Heart right ventricle (tissue), 16 donors: Measurements from ENCODE around the gene SEC61B. TPM values are rescaled to one million over a fixed set of nuclear protein-coding genes. Genes with fewer than 3 reads are reported as not detected.

Experiments used
- ATAC-seq, 8 donors: fragments of 200-7000 bp; cut with Tn5 transposase; one replicate each; pipeline ENCODE4 v1.9.1; 2020; ENCODE audit warnings: mild to moderate bottlenecking in 8 of 8, moderate library complexity in 8 of 8, moderate number of reproducible peaks in 1 of 8
- DNase-seq, 2 donors: peaks; one replicate each; pipeline ENCODE4 v3.0.0-alpha.2; 2020
- H3K27ac ChIP-seq, 10 donors: fragments of 200-600 bp; sonication (generic) in 2 of 10; one replicate each; pipeline versions ENCODE4 v1.5.0 to v1.8.0; 2020 to 2022; ENCODE audit warnings: mild to moderate bottlenecking in 3 of 10
- H3K27me3 ChIP-seq, 7 donors: fragments of 200-600 bp; one replicate each; pipeline ENCODE4 v1.8.0; 2021 to 2022; ENCODE audit warnings: mild to moderate bottlenecking in 2 of 7
- H3K36me3 ChIP-seq, 9 donors: fragments of 200-600 bp; sonication (generic) in 1 of 9; one replicate each; pipeline versions ENCODE4 v1.5.0 to v1.8.0; 2020 to 2022; ENCODE audit warnings: mild to moderate bottlenecking in 2 of 9
- H3K4me1 ChIP-seq, 9 donors: fragments of 200-600 bp; sonication (generic) in 1 of 9; one replicate each; pipeline versions ENCODE4 v1.5.0 to v1.8.0; 2020 to 2022; ENCODE audit warnings: mild to moderate bottlenecking in 4 of 9
- H3K4me3 ChIP-seq, 10 donors: fragments of 200-600 bp; sonication (generic) in 2 of 10; one replicate each; pipeline versions ENCODE4 v1.5.0 to v1.8.0; 2020 to 2022; ENCODE audit warnings: mild to moderate bottlenecking in 7 of 10, moderate library complexity in 2 of 10
- H3K9me3 ChIP-seq, 11 donors: fragments of 200-600 bp in 10 of 11; sonication (generic) in 2 of 11; one replicate each; pipeline versions ENCODE4 v1.5.0 to v1.8.0; 2013 to 2022; ENCODE audit warnings: mild to moderate bottlenecking in 2 of 11, control low read depth in 1 of 11, moderate library complexity in 1 of 11
- CTCF ChIP-seq, 9 donors: fragments of 200-600 bp; sonication (generic) in 2 of 9; IDR thresholded peaks; one replicate each; pipeline versions ENCODE4 v1.5.0 to v1.8.0; 2021 to 2022; ENCODE audit warnings: antibody characterized with exemption in 9 of 9, mild to moderate bottlenecking in 5 of 9, moderate library complexity in 1 of 9
- WGBS, 2 donors: extraction: QIAGEN DNeasy Blood & Tissue Kit; methylation state at CpG; one replicate each; pipeline ENCODE4 v1.1.7; 2013; ENCODE audit warnings: inconsistent platforms in 1 of 2; 5-methylcytosine and 5-hydroxymethylcytosine counted together
- intact Hi-C, 10 donors: fragments of 100-400 bp; cut with DNase I; formaldehyde crosslinking; loops; one replicate each; pipeline versions ENCODE4 v1.11.1 to v1.14.2; 2022
- polyA plus RNA-seq, 2 donors: library from polyadenylated mRNA; stranded (reverse); fragments of 200-250 nt; gene quantifications; one replicate each; pipeline ENCODE4 v1.2.3, GENCODE V29; 2013
- total RNA-seq, 10 donors: library from RNA; stranded (reverse); fragmentation: NEBNext Ultra II Directional in 3 of 10; extraction: Animal tissue kit (Norgen Biotek cat#: 25700) in 3 of 10; gene quantifications; one replicate each; pipeline versions ENCODE4 v1.2.1 to v1.2.4, GENCODE V29; 2021 to 2023
- donor health status: Arrhythmogenic right ventricular cardiomyopathy.
- donor health status: ischemic (EF 13 %, LVEDD 7.1; RV severe dilation, severe dysfunction).
- donor health status: healthy with polysubstance abuse.
- donor health status: DM: no; HTN: yes; CAD: no.
- donor health status: DM: no; HTN: no; CAD: no.
- donor health status: ischemic (EF 25% LVEDD 6.9; RV normal size, moderate dysfunction).
- donor health status: ischemic (EF 25% LVEDD 5.7; RV mildly dilated, moderate dysfunction).
- donor health status: healthy.
- donor health status: DM: yes; HTN: yes; CAD: no.
- donor health status: Ischemic cardiomyopathy.
- donor health status: ischemic (EF 35%, LVEDD 5.7; RV mildly dilated, moderate dysfunction).
- donor health status: nonischemic (EF 11% LVEDD 7.7; RV severe dilation, severe dysfunction).
- donor health status: DM: yes; HTN: yes; CAD: no.
- donor health status: PGD.
- donor health status: ischemic (EF 29% LVEDD 5.4; RV normal size, mild dysfunction).
- donor health status: nonischemic (EF 23%, LVEDD 6.1; RV moderate dilation, normal function).

SEC61B gene
- total and polyA plus RNA-seq, 12 donors, result 24.1 to 177 (median 37.4) TPM

GRCh38 chr9:99244344-99245260 is 22.5 kb downstream of the SEC61B start:
- ATAC-seq, result no peak
- WGBS, 2 donors, result 75 to 80% methylated on average over 3 of the region's 3 CpGs
- no peak for DNase-seq
- peaks cover 0 to 20% (median 0%) of the 10 kb centered on the region in 9 donors for H3K36me3 ChIP-seq
- H3K27me3 ChIP-seq, result no peaks in the 10 kb centered on the region
- no peak for TF ChIP-seq CTCF (IDR thresholded peaks at IDR 0.05)
- peaks cover 0 to 19% (median 12%) of the 10 kb centered on the region in 9 donors for H3K4me1 ChIP-seq
- no peak overlapping the region for H3K27ac ChIP-seq
- H3K4me3 ChIP-seq, result no peak overlapping the region
- H3K9me3 ChIP-seq, result no peaks in the 10 kb centered on the region
- intact Hi-C loops, result no loop called here

GRCh38 chr9:99249619-99250018 is 27.5 kb downstream of the SEC61B start:
- Histone ChIP-seq H3K9me3 (no peaks in the 10 kb centered on the region), H3K4me3 (no peak overlapping the region), H3K36me3 (no peaks in the 10 kb centered on the region), H3K27ac (no peak overlapping the region), H3K27me3 (no peaks in the 10 kb centered on the region), H3K4me1 (peaks cover 0 to 5% (median 0%) of the 10 kb centered on the region in 9 donors)
- DNase-seq (no peak), ATAC-seq (no peak)
- intact Hi-C loops, result no loop called here
- no peak for TF ChIP-seq CTCF (IDR thresholded peaks at IDR 0.05)

GRCh38 chr9:99251157-99251556 is 29.1 kb downstream of the SEC61B start:
- 90 to 92% methylated on average over 4 of the region's 4 CpGs for WGBS, 2 donors

GRCh38 chr9:99253134-99253533 is 31.1 kb downstream of the SEC61B start:
- DNase-seq (no peak), ATAC-seq (no peak)
- Histone ChIP-seq H3K27me3 (no peaks in the 10 kb centered on the region), H3K4me1 (peaks cover 0 to 15% (median 6%) of the 10 kb centered on the region in 9 donors), H3K36me3 (no peaks in the 10 kb centered on the region), H3K27ac (no peak overlapping the region), H3K4me3 (no peak overlapping the region), H3K9me3 (no peaks in the 10 kb centered on the region)
- intact Hi-C loops, result no loop called here
- no peak for TF ChIP-seq CTCF (IDR thresholded peaks at IDR 0.05)
- WGBS, 2 donors, result 88 to 98% methylated on average over 2 of the region's 2 CpGs

More at GRCh38 chr9:99251157-99251556, 29.1 kb downstream of the SEC61B start:
- no peaks in the 10 kb centered on the region for H3K9me3 ChIP-seq
- H3K36me3 ChIP-seq, result no peaks in the 10 kb centered on the region
- TF ChIP-seq CTCF (IDR thresholded peaks at IDR 0.05), result no peak
- H3K27ac ChIP-seq, result no peak overlapping the region
- H3K27me3 ChIP-seq, result no peaks in the 10 kb centered on the region
- no peak for DNase-seq
- H3K4me1 ChIP-seq, result peaks cover 0 to 10% (median 6%) of the 10 kb centered on the region in 9 donors
- no peak for ATAC-seq
- intact Hi-C loops, result no loop called here
- no peak overlapping the region for H3K4me3 ChIP-seq
